Activated T-helper 2 cell treated with anti-CD3 and anti-CD28 coated beads, Interferon-gamma antibody, Interleukin-2, Interleukin-4, amounts not matched to agents 10 μg/mL and 5 μg/mL and 100 μg/mL, durations not matched to agents 14 hours and 24 hours and 36 hours (primary cell): ENCODE results near the gene ATP5PB. TPM values are rescaled to one million over a fixed set of nuclear protein-coding genes. Genes with fewer than 3 reads are reported as not detected.

Source experiments
- DNase-seq: peaks from one replicate; pipeline ENCODE4 v3.0.0; 2021; ENCODE audit warnings: low spot score
- H3K27ac Mint-ChIP-seq: one replicate; pipeline ENCODE4 v1.8.0; 2021; ENCODE audit warnings: mixed read lengths
- H3K27me3 Mint-ChIP-seq: one replicate; pipeline ENCODE4 v1.8.0; 2021; ENCODE audit warnings: low read depth, mixed read lengths
- H3K36me3 Mint-ChIP-seq: one replicate; pipeline ENCODE4 v1.8.0; 2021; ENCODE audit warnings: low read depth, mixed read lengths
- H3K4me1 Mint-ChIP-seq: one replicate; pipeline ENCODE4 v1.8.0; 2021; ENCODE audit warnings: low read depth, mixed read lengths
- H3K4me3 Mint-ChIP-seq: one replicate; pipeline ENCODE4 v1.8.0; 2021; ENCODE audit warnings: low read depth, mild to moderate bottlenecking, moderate library complexity, mixed read lengths
- H3K9me3 Mint-ChIP-seq: one replicate; pipeline ENCODE4 v1.8.0; 2021; ENCODE audit warnings: mixed read lengths
- intact Hi-C: fragments of 100-400 bp; cut with micrococcal nuclease; formaldehyde crosslinking; loops from one replicate; pipeline ENCODE4 v1.15.1; 2023
- total RNA-seq: library from RNA; stranded (reverse); gene quantifications from 2 replicates; pipeline ENCODE4 v1.2.3, GENCODE V29; 2022

The ATP5PB gene
- total RNA-seq, 1 donor from 2014 or later, result 294 TPM

GRCh38 chr1:111452581-111452980 is 3.3 kb downstream of the ATP5PB start:
- Mint-ChIP-seq H3K36me3 (peaks cover 80% of the 10 kb centered on the region), H3K9me3 (no peaks in the 10 kb centered on the region), H3K27me3 (no peaks in the 10 kb centered on the region), H3K4me1 (peaks cover 50% of the 10 kb centered on the region), H3K4me3 (no peak overlapping the region), H3K27ac (no peak overlapping the region)
- DNase-seq, result no peak
- intact Hi-C loops, result loop anchor here (5.0 kb wide), 1 partner anchor 170 kb away; no protein-coding TSS in a partner anchor

GRCh38 chr1:111453706-111454105 is 4.4 kb downstream of the ATP5PB start:
- Mint-ChIP-seq H3K9me3 (no peaks in the 10 kb centered on the region), H3K36me3 (peaks cover 81% of the 10 kb centered on the region), H3K4me3 (no peak overlapping the region), H3K27me3 (no peaks in the 10 kb centered on the region), H3K4me1 (peaks cover 46% of the 10 kb centered on the region), H3K27ac (no peak overlapping the region)
- DNase-seq, result no peak
- intact Hi-C loops, result loop anchor here (5.0 kb wide), 1 partner anchor 169 kb away; no protein-coding TSS in a partner anchor

GRCh38 chr1:111454859-111455641 is 5.8 kb downstream of the ATP5PB start:
- Mint-ChIP-seq H3K4me1 (peaks cover 46% of the 10 kb centered on the region), H3K36me3 (peaks cover 85% of the 10 kb centered on the region), H3K4me3 (peak overlapping the region; percentile 9), H3K27me3 (no peaks in the 10 kb centered on the region), H3K27ac (peak overlapping the region; percentile 39), H3K9me3 (no peaks in the 10 kb centered on the region)
- intact Hi-C loops, result loop anchor here (5.0 kb wide), 1 partner anchor 167 kb away; no protein-coding TSS in a partner anchor
- DNase-seq, result no peak

- no peak overlapping the region for H3K4me3 Mint-ChIP-seq
- DNase-seq, result no peak
- H3K27me3 Mint-ChIP-seq, result no peaks in the 10 kb centered on the region
- peaks cover 46% of the 10 kb centered on the region for H3K4me1 Mint-ChIP-seq
- H3K36me3 Mint-ChIP-seq, result peaks cover 87% of the 10 kb centered on the region
- no peaks in the 10 kb centered on the region for H3K9me3 Mint-ChIP-seq
- peak overlapping the region; percentile 28 for H3K27ac Mint-ChIP-seq
- intact Hi-C loops, result no loop called here
These were observed 6.4 kb downstream of the ATP5PB start for GRCh38 chr1:111455642-111456031.

- peaks cover 14% of the 10 kb centered on the region for H3K4me1 Mint-ChIP-seq
- intact Hi-C loops, result no loop called here
- no peaks in the 10 kb centered on the region for H3K27me3 Mint-ChIP-seq
- no peak for DNase-seq
- no peaks in the 10 kb centered on the region for H3K9me3 Mint-ChIP-seq
- no peak overlapping the region for H3K4me3 Mint-ChIP-seq
- peaks cover 74% of the 10 kb centered on the region for H3K36me3 Mint-ChIP-seq
- H3K27ac Mint-ChIP-seq, result no peak overlapping the region
These were observed 12.5 kb downstream of the ATP5PB start for GRCh38 chr1:111461765-111462164.

GRCh38 chr1:111462370-111463028 is 13.2 kb downstream of the ATP5PB start:
- H3K4me1 Mint-ChIP-seq, result peaks cover 14% of the 10 kb centered on the region
- DNase-seq, result no peak
- no peak overlapping the region for H3K4me3 Mint-ChIP-seq
- intact Hi-C loops, result no loop called here
- H3K36me3 Mint-ChIP-seq, result peaks cover 71% of the 10 kb centered on the region
- no peaks in the 10 kb centered on the region for H3K9me3 Mint-ChIP-seq
- no peak overlapping the region for H3K27ac Mint-ChIP-seq
- H3K27me3 Mint-ChIP-seq, result no peaks in the 10 kb centered on the region

- DNase-seq, result no peak
- Mint-ChIP-seq H3K4me3 (no peak overlapping the region), H3K9me3 (no peaks in the 10 kb centered on the region), H3K36me3 (peaks cover 71% of the 10 kb centered on the region), H3K4me1 (peaks cover 13% of the 10 kb centered on the region), H3K27ac (no peak overlapping the region), H3K27me3 (no peaks in the 10 kb centered on the region)
- intact Hi-C loops, result no loop called here
These were observed 13.9 kb downstream of the ATP5PB start for GRCh38 chr1:111463029-111463683.

GRCh38 chr1:111465754-111466153 is 16.5 kb downstream of the ATP5PB start:
- Mint-ChIP-seq H3K27me3 (no peaks in the 10 kb centered on the region), H3K4me1 (peaks cover 13% of the 10 kb centered on the region), H3K9me3 (no peaks in the 10 kb centered on the region), H3K27ac (no peak overlapping the region), H3K36me3 (peaks cover 51% of the 10 kb centered on the region), H3K4me3 (no peak overlapping the region)
- intact Hi-C loops, result no loop called here
- DNase-seq, result no peak

GRCh38 chr1:111466480-111466879 is 17.2 kb downstream of the ATP5PB start:
- DNase-seq, result no peak
- H3K4me1 Mint-ChIP-seq, result peaks cover 13% of the 10 kb centered on the region
- no peak overlapping the region for H3K4me3 Mint-ChIP-seq
- intact Hi-C loops, result no loop called here
- no peaks in the 10 kb centered on the region for H3K27me3 Mint-ChIP-seq
- H3K9me3 Mint-ChIP-seq, result no peaks in the 10 kb centered on the region
- no peak overlapping the region for H3K27ac Mint-ChIP-seq
- peaks cover 44% of the 10 kb centered on the region for H3K36me3 Mint-ChIP-seq

- peaks cover 19% of the 10 kb centered on the region for H3K4me1 Mint-ChIP-seq
- DNase-seq, result no peak
- H3K27ac Mint-ChIP-seq, result no peak overlapping the region
- H3K36me3 Mint-ChIP-seq, result peaks cover 34% of the 10 kb centered on the region
- H3K27me3 Mint-ChIP-seq, result no peaks in the 10 kb centered on the region
- no peak overlapping the region for H3K4me3 Mint-ChIP-seq
- intact Hi-C loops, result no loop called here
- H3K9me3 Mint-ChIP-seq, result no peaks in the 10 kb centered on the region
These were observed 18.8 kb downstream of the ATP5PB start for GRCh38 chr1:111467865-111468716.

GRCh38 chr1:111468717-111469100 is 19.4 kb downstream of the ATP5PB start:
- intact Hi-C loops, result no loop called here
- H3K4me3 Mint-ChIP-seq, result no peak overlapping the region
- no peak overlapping the region for H3K27ac Mint-ChIP-seq
- H3K27me3 Mint-ChIP-seq, result no peaks in the 10 kb centered on the region
- H3K4me1 Mint-ChIP-seq, result peaks cover 18% of the 10 kb centered on the region
- no peak for DNase-seq
- H3K9me3 Mint-ChIP-seq, result no peaks in the 10 kb centered on the region
- peaks cover 30% of the 10 kb centered on the region for H3K36me3 Mint-ChIP-seq

GRCh38 chr1:111469539-111469938 is 20.3 kb downstream of the ATP5PB start:
- Mint-ChIP-seq H3K27me3 (no peaks in the 10 kb centered on the region), H3K9me3 (no peaks in the 10 kb centered on the region), H3K27ac (no peak overlapping the region), H3K4me3 (no peak overlapping the region), H3K36me3 (peaks cover 23% of the 10 kb centered on the region), H3K4me1 (peaks cover 17% of the 10 kb centered on the region)
- intact Hi-C loops, result no loop called here
- DNase-seq, result no peak
